GM23338 (cell line): Measurements from ENCODE around the gene MARK3. TPM values are rescaled to one million over a fixed set of nuclear protein-coding genes. Genes with fewer than 3 reads are reported as not detected.
A peak's percentile ranks its signal among the peaks of the same experiment; 100 is the strongest.

Source experiments
- ATAC-seq: fragments of 200-7000 bp; cut with Tn5 transposase; 3 replicates; pipeline ENCODE4 v1.9.1; 2020
- DNase-seq: peaks from one replicate; pipeline ENCODE4 v3.0.0-alpha.2; 2015; ENCODE audit warnings: low spot score
- H2AFZ ChIP-seq: fragments of 200-600 bp; sonication (generic); 2 replicates; pipeline ENCODE4 v1.8.0; 2016; ENCODE audit warnings: antibody characterized with exemption, mild to moderate bottlenecking, moderate library complexity
- H3F3A ChIP-seq: fragments of 200-600 bp; sonication (generic); replicated peaks from 2 replicates; pipeline ENCODE4 v1.8.0; 2017; ENCODE audit warnings: antibody characterized with exemption, mixed run types, low read depth
- H3K27ac ChIP-seq: fragments of 200-600 bp; sonication (generic); 2 replicates; pipeline ENCODE4 v1.6.1; 2016; ENCODE audit warnings: low read depth
- H3K27me3 ChIP-seq: fragments of 200-600 bp; sonication (generic); 2 replicates; pipeline ENCODE4 v1.8.0; 2016; ENCODE audit warnings: mild to moderate bottlenecking, mixed run types, moderate library complexity; ENCODE audit not compliant: insufficient read depth
- H3K36me3 ChIP-seq: fragments of 200-600 bp; sonication (generic); 2 replicates; pipeline ENCODE4 v1.8.0; 2016; ENCODE audit warnings: mild to moderate bottlenecking; ENCODE audit not compliant: insufficient read depth
- H3K4me1 ChIP-seq: fragments of 200-600 bp; sonication (generic); 2 replicates; pipeline ENCODE4 v1.8.0; 2016; ENCODE audit warnings: mild to moderate bottlenecking, moderate library complexity; ENCODE audit not compliant: insufficient read depth
- H3K4me2 ChIP-seq: fragments of 200-600 bp; sonication (generic); 2 replicates; pipeline ENCODE4 v1.7.1; 2017; ENCODE audit warnings: mixed run types
- H3K4me3 ChIP-seq: fragments of 200-600 bp; sonication (generic); 2 replicates; pipeline ENCODE4 v1.6.1; 2016; ENCODE audit warnings: mixed run types
- H3K79me2 ChIP-seq: fragments of 200-600 bp; sonication (generic); replicated peaks from 2 replicates; pipeline ENCODE4 v1.8.0; 2017; ENCODE audit warnings: mild to moderate bottlenecking; ENCODE audit not compliant: insufficient read depth
- H3K9me2 ChIP-seq: fragments of 200-600 bp; sonication (generic); 2 replicates; pipeline ENCODE4 v1.8.0; 2017; ENCODE audit not compliant: insufficient read depth
- H4K20me1 ChIP-seq: fragments of 200-600 bp; sonication (generic); replicated peaks from 2 replicates; pipeline ENCODE4 v1.8.0; 2017; ENCODE audit warnings: mild to moderate bottlenecking; ENCODE audit not compliant: insufficient read depth
- H3K27ac Mint-ChIP-seq: 2 replicates; pipeline ENCODE4 v1.8.0; 2020; ENCODE audit warnings: inconsistent platforms, mild to moderate bottlenecking, moderate library complexity, mixed read lengths
- H3K27me3 Mint-ChIP-seq: 3 replicates; pipeline ENCODE4 v1.8.0; 2022; ENCODE audit warnings: low read depth, mild to moderate bottlenecking, moderate library complexity, mixed read lengths, inconsistent platforms; ENCODE audit not compliant: insufficient read depth, poor library complexity
- H3K36me3 Mint-ChIP-seq: 3 replicates; pipeline ENCODE4 v1.8.0; 2021; ENCODE audit warnings: low read depth, mild to moderate bottlenecking, inconsistent platforms, moderate library complexity, mixed read lengths
- H3K4me1 Mint-ChIP-seq: 3 replicates; pipeline ENCODE4 v1.8.0; 2020; ENCODE audit warnings: mild to moderate bottlenecking, inconsistent platforms, mixed read lengths
- H3K4me3 Mint-ChIP-seq: 3 replicates; pipeline ENCODE4 v1.8.0; 2021; ENCODE audit warnings: moderate library complexity, mild to moderate bottlenecking, inconsistent platforms, mixed read lengths
- H3K9me3 Mint-ChIP-seq: 3 replicates; pipeline ENCODE4 v1.8.0; 2020; ENCODE audit warnings: moderate library complexity, mild to moderate bottlenecking, inconsistent platforms, mixed read lengths
- CREB1 ChIP-seq: fragments of 250-450 bp; sonication (Bioruptor Pico); IDR thresholded peaks from 2 replicates; pipeline ENCODE4 v1.5.0; 2020; ENCODE audit warnings: low read depth, mild to moderate bottlenecking, moderate library complexity
- EZH2 ChIP-seq: fragments of 200-600 bp; sonication (generic); IDR thresholded peaks from one replicate; pipeline ENCODE4 v1.8.0; 2017; ENCODE audit warnings: antibody characterized with exemption, mild to moderate bottlenecking, low read depth; ENCODE audit not compliant: unreplicated experiment
- EZH2phosphoT487 ChIP-seq: fragments of 200-600 bp; sonication (generic); IDR thresholded peaks from one replicate; pipeline ENCODE4 v1.8.1; 2018; ENCODE audit warnings: antibody characterized with exemption; ENCODE audit not compliant: unreplicated experiment
- JUNB ChIP-seq: IDR thresholded peaks from one replicate; pipeline ENCODE4 v1.6.1; 2016; ENCODE audit warnings: antibody characterized with exemption; ENCODE audit not compliant: unreplicated experiment
- NANOG ChIP-seq: IDR thresholded peaks from 2 replicates; pipeline ENCODE4 v1.6.1; 2016; ENCODE audit warnings: antibody characterized with exemption, borderline replicate concordance
- POLR2AphosphoS5 ChIP-seq: IDR thresholded peaks from 2 replicates; pipeline ENCODE4 v1.6.1; 2016; ENCODE audit warnings: antibody characterized with exemption, low read depth
- STAT1 ChIP-seq: IDR thresholded peaks from one replicate; pipeline ENCODE4 v1.6.1; 2016; ENCODE audit warnings: antibody characterized with exemption; ENCODE audit not compliant: unreplicated experiment
- ZNF114 ChIP-seq: fragments of 250-450 bp; sonication (Bioruptor Pico); IDR thresholded peaks from 2 replicates; pipeline ENCODE4 v1.5.0; 2020; ENCODE audit warnings: mild to moderate bottlenecking, moderate library complexity
- ZNF331 ChIP-seq: fragments of 250-450 bp; sonication (Bioruptor Pico); IDR thresholded peaks from 2 replicates; pipeline ENCODE4 v1.5.0; 2020; ENCODE audit warnings: low read depth, mild to moderate bottlenecking, moderate library complexity
- polyA plus RNA-seq: library from polyadenylated mRNA; unstranded; fragments of >200 nt; fragmentation: Nextera tagmentation; extraction: Ambion mirVana; gene quantifications from 2 replicates; pipeline ENCODE4 v1.2.1, GENCODE V29; 2016
- total RNA-seq: library from RNA; depleted of rRNA; stranded (reverse); fragments of >200 nt; shearing (Covaris generic); gene quantifications from 2 replicates; pipeline ENCODE4 v1.2.3, GENCODE V29; 2014
- TF ChIP-seq, protein P1 (sequence below), 2 experiments: fragments of 200-600 bp in 1 of 2; sonication (generic) in 1 of 2; conservative IDR thresholded peaks; 2 replicates each; pipeline versions ENCODE4 v1.5.1 to v1.6.1; 2016 to 2017; ENCODE audit warnings: antibody characterized with exemption in 2 of 2, low read depth in 2 of 2, mild to moderate bottlenecking in 2 of 2, moderate library complexity in 1 of 2
- TF ChIP-seq, protein P2 (sequence below): IDR thresholded peaks from 2 replicates; pipeline ENCODE4 v1.6.1; 2016; ENCODE audit warnings: antibody characterized with exemption
- TF ChIP-seq, protein P3 (sequence below): IDR thresholded peaks from one replicate; pipeline ENCODE4 v1.6.1; 2018; ENCODE audit warnings: antibody characterized with exemption; ENCODE audit not compliant: unreplicated experiment

MARK3 gene
- total and polyA plus RNA-seq, 2 experiments from 2014 or later, result 45.9 to 69.7 TPM

- no peaks in the 10 kb centered on the region; the same call in 1 of the 2 replicates for H4K20me1 ChIP-seq
- DNase-seq, result no peak
- peaks cover 49% of the 10 kb centered on the region for H3K36me3 Mint-ChIP-seq
Observed at GRCh38 chr14:103501921-103502669, 116.9 kb downstream of the MARK3 start.

DNA sequence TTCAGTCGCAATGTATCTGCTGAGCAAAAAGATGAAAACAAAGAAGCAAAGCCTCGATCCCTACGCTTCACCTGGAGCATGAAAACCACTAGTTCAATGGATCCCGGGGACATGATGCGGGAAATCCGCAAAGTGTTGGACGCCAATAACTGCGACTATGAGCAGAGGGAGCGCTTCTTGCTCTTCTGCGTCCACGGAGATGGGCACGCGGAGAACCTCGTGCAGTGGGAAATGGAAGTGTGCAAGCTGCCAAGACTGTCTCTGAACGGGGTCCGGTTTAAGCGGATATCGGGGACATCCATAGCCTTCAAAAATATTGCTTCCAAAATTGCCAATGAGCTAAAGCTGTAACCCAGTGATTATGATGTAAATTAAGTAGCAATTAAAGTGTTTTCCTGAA is 117.7 kb downstream of the MARK3 start:
- Mint-ChIP-seq H3K9me3 (no peaks in the 10 kb centered on the region), H3K4me3 (no peak overlapping the region), H3K36me3 (peaks cover 49% of the 10 kb centered on the region), H3K27ac (no peak overlapping the region), H3K27me3 (peaks cover 5% of the 10 kb centered on the region), H3K4me1 (peaks cover 4% of the 10 kb centered on the region; the same call in 2 of the 3 replicates)
- Histone ChIP-seq H3K36me3 (peaks cover 21% of the 10 kb centered on the region), H3F3A (peaks cover 14% of the 10 kb centered on the region; the same call in 1 of the 2 replicates), H3K4me2 (no peak overlapping the region), H3K4me1 (no peaks in the 10 kb centered on the region), H3K4me3 (no peak overlapping the region), H3K9me2 (no peaks in the 10 kb centered on the region), H3K79me2 (peaks cover 5% of the 10 kb centered on the region; the same call in 1 of the 2 replicates), H2AFZ (no peak overlapping the region), H3K27ac (peak overlapping the region; percentile 1; the same call in 1 of the 2 replicates), H3K27me3 (no peaks in the 10 kb centered on the region), H4K20me1 (no peaks in the 10 kb centered on the region; the same call in none of the 2 replicates)
- no peak for DNase-seq
- ATAC-seq, result no peak
- TF ChIP-seq CREB1 (CRISPR knock-in tag), result no peak
- TF ChIP-seq JUNB, result no peak
- no peak for TF ChIP-seq ZNF331 (CRISPR knock-in tag)
- TF ChIP-seq, protein P1, sequence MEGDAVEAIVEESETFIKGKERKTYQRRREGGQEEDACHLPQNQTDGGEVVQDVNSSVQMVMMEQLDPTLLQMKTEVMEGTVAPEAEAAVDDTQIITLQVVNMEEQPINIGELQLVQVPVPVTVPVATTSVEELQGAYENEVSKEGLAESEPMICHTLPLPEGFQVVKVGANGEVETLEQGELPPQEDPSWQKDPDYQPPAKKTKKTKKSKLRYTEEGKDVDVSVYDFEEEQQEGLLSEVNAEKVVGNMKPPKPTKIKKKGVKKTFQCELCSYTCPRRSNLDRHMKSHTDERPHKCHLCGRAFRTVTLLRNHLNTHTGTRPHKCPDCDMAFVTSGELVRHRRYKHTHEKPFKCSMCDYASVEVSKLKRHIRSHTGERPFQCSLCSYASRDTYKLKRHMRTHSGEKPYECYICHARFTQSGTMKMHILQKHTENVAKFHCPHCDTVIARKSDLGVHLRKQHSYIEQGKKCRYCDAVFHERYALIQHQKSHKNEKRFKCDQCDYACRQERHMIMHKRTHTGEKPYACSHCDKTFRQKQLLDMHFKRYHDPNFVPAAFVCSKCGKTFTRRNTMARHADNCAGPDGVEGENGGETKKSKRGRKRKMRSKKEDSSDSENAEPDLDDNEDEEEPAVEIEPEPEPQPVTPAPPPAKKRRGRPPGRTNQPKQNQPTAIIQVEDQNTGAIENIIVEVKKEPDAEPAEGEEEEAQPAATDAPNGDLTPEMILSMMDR (conservative IDR thresholded peaks at IDR 0.05; ENCODE audit: low read depth in 2 of 2), result no peak
- no peak for TF ChIP-seq EZH2phosphoT487
- no peak for TF ChIP-seq EZH2
- no peak for TF ChIP-seq NANOG
- TF ChIP-seq, protein P2, sequence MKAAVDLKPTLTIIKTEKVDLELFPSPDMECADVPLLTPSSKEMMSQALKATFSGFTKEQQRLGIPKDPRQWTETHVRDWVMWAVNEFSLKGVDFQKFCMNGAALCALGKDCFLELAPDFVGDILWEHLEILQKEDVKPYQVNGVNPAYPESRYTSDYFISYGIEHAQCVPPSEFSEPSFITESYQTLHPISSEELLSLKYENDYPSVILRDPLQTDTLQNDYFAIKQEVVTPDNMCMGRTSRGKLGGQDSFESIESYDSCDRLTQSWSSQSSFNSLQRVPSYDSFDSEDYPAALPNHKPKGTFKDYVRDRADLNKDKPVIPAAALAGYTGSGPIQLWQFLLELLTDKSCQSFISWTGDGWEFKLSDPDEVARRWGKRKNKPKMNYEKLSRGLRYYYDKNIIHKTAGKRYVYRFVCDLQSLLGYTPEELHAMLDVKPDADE, result no peak

More at GRCh38 chr14:103501921-103502669, 116.9 kb downstream of the MARK3 start:
- TF ChIP-seq JUNB (no peak), POLR2AphosphoS5 (no peak), ZNF114 (no peak), NANOG (no peak), STAT1 (no peak), CREB1 (CRISPR knock-in tag) (no peak)
- TF ChIP-seq, protein P3, sequence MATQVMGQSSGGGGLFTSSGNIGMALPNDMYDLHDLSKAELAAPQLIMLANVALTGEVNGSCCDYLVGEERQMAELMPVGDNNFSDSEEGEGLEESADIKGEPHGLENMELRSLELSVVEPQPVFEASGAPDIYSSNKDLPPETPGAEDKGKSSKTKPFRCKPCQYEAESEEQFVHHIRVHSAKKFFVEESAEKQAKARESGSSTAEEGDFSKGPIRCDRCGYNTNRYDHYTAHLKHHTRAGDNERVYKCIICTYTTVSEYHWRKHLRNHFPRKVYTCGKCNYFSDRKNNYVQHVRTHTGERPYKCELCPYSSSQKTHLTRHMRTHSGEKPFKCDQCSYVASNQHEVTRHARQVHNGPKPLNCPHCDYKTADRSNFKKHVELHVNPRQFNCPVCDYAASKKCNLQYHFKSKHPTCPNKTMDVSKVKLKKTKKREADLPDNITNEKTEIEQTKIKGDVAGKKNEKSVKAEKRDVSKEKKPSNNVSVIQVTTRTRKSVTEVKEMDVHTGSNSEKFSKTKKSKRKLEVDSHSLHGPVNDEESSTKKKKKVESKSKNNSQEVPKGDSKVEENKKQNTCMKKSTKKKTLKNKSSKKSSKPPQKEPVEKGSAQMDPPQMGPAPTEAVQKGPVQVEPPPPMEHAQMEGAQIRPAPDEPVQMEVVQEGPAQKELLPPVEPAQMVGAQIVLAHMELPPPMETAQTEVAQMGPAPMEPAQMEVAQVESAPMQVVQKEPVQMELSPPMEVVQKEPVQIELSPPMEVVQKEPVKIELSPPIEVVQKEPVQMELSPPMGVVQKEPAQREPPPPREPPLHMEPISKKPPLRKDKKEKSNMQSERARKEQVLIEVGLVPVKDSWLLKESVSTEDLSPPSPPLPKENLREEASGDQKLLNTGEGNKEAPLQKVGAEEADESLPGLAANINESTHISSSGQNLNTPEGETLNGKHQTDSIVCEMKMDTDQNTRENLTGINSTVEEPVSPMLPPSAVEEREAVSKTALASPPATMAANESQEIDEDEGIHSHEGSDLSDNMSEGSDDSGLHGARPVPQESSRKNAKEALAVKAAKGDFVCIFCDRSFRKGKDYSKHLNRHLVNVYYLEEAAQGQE, result no peak
- TF ChIP-seq, protein P1 (conservative IDR thresholded peaks at IDR 0.05; ENCODE audit: low read depth in 2 of 2), result no peak
- Mint-ChIP-seq H3K27ac (no peak overlapping the region; the same call in 1 of the 2 replicates), H3K9me3 (no peaks in the 10 kb centered on the region), H3K27me3 (peaks cover 5% of the 10 kb centered on the region), H3K4me1 (peaks cover 4% of the 10 kb centered on the region; the same call in 2 of the 3 replicates), H3K4me3 (no peak overlapping the region)
- no peak for ATAC-seq
- Histone ChIP-seq H3K4me2 (no peak overlapping the region), H3K9me2 (no peaks in the 10 kb centered on the region), H3K36me3 (peaks cover 21% of the 10 kb centered on the region), H2AFZ (no peak overlapping the region), H3K4me3 (no peak overlapping the region), H3K27ac (peak overlapping the region; percentile 1; the same call in 1 of the 2 replicates), H3K4me1 (no peaks in the 10 kb centered on the region), H3K79me2 (peaks cover 5% of the 10 kb centered on the region; the same call in 1 of the 2 replicates), H3F3A (peaks cover 14% of the 10 kb centered on the region; the same call in 1 of the 2 replicates), H3K27me3 (no peaks in the 10 kb centered on the region)
